IPS-18c (cell line): ENCODE measurements around the gene DAPK1.

Source experiments
- H3K4me3 ChIP-seq: 2 replicates; pipeline ENCODE4 v1.7.0; 2013; ENCODE audit warnings: low read depth, mild to moderate bottlenecking, low read length, moderate library complexity; ENCODE audit not compliant: insufficient read depth
- H3K9me3 ChIP-seq: one replicate; pipeline ENCODE4 v1.6.1; 2013; ENCODE audit warnings: mild to moderate bottlenecking, low read length, moderate library complexity; ENCODE audit not compliant: control insufficient read depth, insufficient read depth

Gene DAPK1

GRCh38 chr9:87590996-87591395 lies 93.3 kb downstream of the DAPK1 start:
- H3K4me3 ChIP-seq = no peak overlapping the region
- H3K9me3 ChIP-seq = no peaks in the 10 kb centered on the region

GRCh38 chr9:87592554-87593358 lies 95.1 kb downstream of the DAPK1 start:
- Histone ChIP-seq H3K9me3 (no peaks in the 10 kb centered on the region), H3K4me3 (no peak overlapping the region)

GRCh38 chr9:87593359-87593980 lies 95.8 kb downstream of the DAPK1 start:
- no peak overlapping the region for H3K4me3 ChIP-seq

GRCh38 chr9:87594194-87594593 lies 96.5 kb downstream of the DAPK1 start:
- Histone ChIP-seq H3K9me3 (no peaks in the 10 kb centered on the region), H3K4me3 (no peak overlapping the region)

More at GRCh38 chr9:87593359-87593980, 95.8 kb downstream of the DAPK1 start:
- H3K9me3 ChIP-seq = no peaks in the 10 kb centered on the region

- Histone ChIP-seq H3K9me3 (no peaks in the 10 kb centered on the region), H3K4me3 (no peak overlapping the region)
Measured at GRCh38 chr9:87594662-87595061, 97.0 kb downstream of the DAPK1 start.

- Histone ChIP-seq H3K9me3 (no peaks in the 10 kb centered on the region), H3K4me3 (no peak overlapping the region)
Measured at GRCh38 chr9:87595610-87596009, 97.9 kb downstream of the DAPK1 start.

GRCh38 chr9:87596862-87597261 lies 99.2 kb downstream of the DAPK1 start:
- Histone ChIP-seq H3K9me3 (no peaks in the 10 kb centered on the region), H3K4me3 (no peak overlapping the region)

GRCh38 chr9:87597710-87598443 lies 100.2 kb downstream of the DAPK1 start:
- H3K9me3 ChIP-seq = no peaks in the 10 kb centered on the region
- no peak overlapping the region for H3K4me3 ChIP-seq

- no peak overlapping the region for H3K4me3 ChIP-seq
Measured at GRCh38 chr9:87599901-87600610, 102.4 kb downstream of the DAPK1 start.

GRCh38 chr9:87601176-87601575 lies 103.5 kb downstream of the DAPK1 start:
- Histone ChIP-seq H3K9me3 (no peaks in the 10 kb centered on the region), H3K4me3 (no peak overlapping the region)

More at GRCh38 chr9:87599901-87600610, 102.4 kb downstream of the DAPK1 start:
- H3K9me3 ChIP-seq = no peaks in the 10 kb centered on the region

GRCh38 chr9:87601595-87601994 lies 103.9 kb downstream of the DAPK1 start:
- Histone ChIP-seq H3K9me3 (no peaks in the 10 kb centered on the region), H3K4me3 (no peak overlapping the region)

GRCh38 chr9:87602933-87603643 lies 105.4 kb downstream of the DAPK1 start:
- Histone ChIP-seq H3K4me3 (no peak overlapping the region), H3K9me3 (no peaks in the 10 kb centered on the region)

- no peaks in the 10 kb centered on the region for H3K9me3 ChIP-seq
Measured at GRCh38 chr9:87603854-87604490, 106.3 kb downstream of the DAPK1 start.

GRCh38 chr9:87604886-87605588 lies 107.4 kb downstream of the DAPK1 start:
- Histone ChIP-seq H3K4me3 (no peak overlapping the region), H3K9me3 (no peaks in the 10 kb centered on the region)

More at GRCh38 chr9:87603854-87604490, 106.3 kb downstream of the DAPK1 start:
- no peak overlapping the region for H3K4me3 ChIP-seq

- Histone ChIP-seq H3K4me3 (no peak overlapping the region), H3K9me3 (no peaks in the 10 kb centered on the region)
Measured at GRCh38 chr9:87605676-87606075, 108.0 kb downstream of the DAPK1 start.
